MG63 (cell line): ENCODE data around the gene BAHCC1. TPM values are rescaled to one million over a fixed set of nuclear protein-coding genes. Genes with fewer than 3 reads are reported as not detected.
"Not testable (repeated sequence)": the region's sequence is repeated elsewhere in the genome, so short reads cannot be mapped to it uniquely, and the experiment has no call there.

Experiments used
- DNase-seq: peaks from one replicate; pipeline ENCODE4 v3.0.0-alpha.2; 2020
- H3K27me3 ChIP-seq: fragments of 250-450 bp; sonication (Bioruptor Pico); 2 replicates; pipeline ENCODE4 v1.5.1; 2020; ENCODE audit warnings: mild to moderate bottlenecking, moderate library complexity
- H3K36me3 ChIP-seq: fragments of 250-450 bp; sonication (Bioruptor Pico); 2 replicates; pipeline ENCODE4 v1.5.1; 2020; ENCODE audit warnings: mild to moderate bottlenecking, moderate library complexity
- H3K4me3 ChIP-seq: fragments of 250-450 bp; sonication (Bioruptor Pico); 2 replicates; pipeline ENCODE4 v1.5.1; 2020; ENCODE audit warnings: mild to moderate bottlenecking, moderate library complexity
- H3K9me3 ChIP-seq: fragments of 250-450 bp; sonication (Bioruptor Pico); 2 replicates; pipeline ENCODE4 v1.5.1; 2020; ENCODE audit warnings: mild to moderate bottlenecking, moderate library complexity
- total RNA-seq: library from RNA; depleted of rRNA; stranded (reverse); fragments of >200 nt; shearing (Covaris generic); gene quantifications from 2 replicates; pipeline ENCODE4 v1.2.3, GENCODE V29; 2014; ENCODE audit warnings: low replicate concordance; rRNA removed

Gene BAHCC1
- total RNA-seq: 3.6 and 10.4 TPM in 2 replicates

DNA sequence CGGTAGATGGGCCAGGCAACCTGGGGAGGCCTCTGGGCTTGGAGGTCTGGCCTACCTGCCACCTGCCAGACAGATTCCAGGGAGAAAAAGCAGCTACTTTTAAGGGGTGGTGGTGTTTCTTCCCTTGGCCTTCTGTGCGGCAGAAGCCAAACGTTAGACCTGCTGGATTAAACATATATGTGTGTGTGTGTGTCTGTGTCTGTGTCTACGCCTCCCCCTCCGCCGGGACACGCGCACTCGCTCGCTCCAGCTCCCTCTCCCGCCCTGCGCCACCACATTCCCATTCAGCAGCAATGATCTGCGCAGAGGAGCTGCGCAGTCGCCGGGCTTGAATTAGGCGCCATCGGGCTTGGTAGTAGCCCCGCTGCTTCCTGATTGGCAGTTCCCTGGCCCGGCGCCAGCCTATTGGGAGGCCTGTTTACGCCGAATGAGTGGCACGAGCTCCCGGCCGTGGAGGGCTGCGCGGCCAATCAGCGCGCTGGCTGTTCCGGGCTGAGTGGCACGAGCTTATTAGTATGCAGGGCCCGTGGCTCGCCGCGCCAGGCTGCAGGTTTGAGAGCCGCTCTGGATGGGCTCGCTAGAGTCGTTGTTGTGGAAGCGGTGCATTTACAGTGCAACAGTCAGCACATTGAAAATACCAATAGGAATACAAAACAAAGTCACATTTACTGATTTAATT is at the start of gene BAHCC1:
Gene BAHCC1 (plus strand): TSS at position 537 of the 679 bp plus-strand sequence. CDS start 4,283 bp downstream, outside the sequence.
- H3K4me3 ChIP-seq: peak within 1 kb of the TSS; percentile 66
- H3K27me3 ChIP-seq: no peaks in the 10 kb centered on the region
- DNase-seq: peak; percentile 100
- no peaks in the 10 kb centered on the region for H3K9me3 ChIP-seq
- H3K36me3 ChIP-seq: peaks cover 8% of the 10 kb centered on the region

GRCh38 chr17:81346090-81346907 is 49.0 kb upstream of the BAHCC1 start:
- peak overlapping the region; percentile 61 for H3K4me3 ChIP-seq
- no peaks in the 10 kb centered on the region for H3K9me3 ChIP-seq
- no peaks in the 10 kb centered on the region for H3K27me3 ChIP-seq
- DNase-seq: peak; percentile 98
- H3K36me3 ChIP-seq: peaks cover 9% of the 10 kb centered on the region

DNA sequence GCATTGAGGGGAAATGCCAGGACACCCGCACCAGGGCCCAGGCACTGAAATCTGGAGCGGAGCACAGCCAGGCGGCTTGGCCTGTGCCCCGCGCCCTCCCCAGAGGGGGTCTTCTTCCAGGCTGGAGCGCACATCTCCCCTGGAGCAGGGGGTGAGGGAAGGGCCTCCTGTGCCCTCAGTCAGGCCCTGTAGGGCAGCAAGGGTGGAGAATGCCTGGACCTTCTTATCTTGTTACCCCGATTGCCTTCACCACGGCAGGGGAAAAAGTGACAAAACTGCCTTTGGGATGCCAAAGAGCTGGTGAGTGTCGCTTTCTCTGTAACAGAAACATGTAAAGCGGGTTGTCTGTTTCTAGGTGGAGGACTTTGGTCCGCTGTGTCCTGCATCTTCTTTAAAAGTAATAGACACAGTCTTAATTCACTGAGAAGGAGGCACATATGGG is 48.3 kb upstream of the BAHCC1 start:
- peak overlapping the region; percentile 61 for H3K4me3 ChIP-seq
- H3K36me3 ChIP-seq: peaks cover 9% of the 10 kb centered on the region
- H3K27me3 ChIP-seq: no peaks in the 10 kb centered on the region
- DNase-seq: no peak
- no peaks in the 10 kb centered on the region for H3K9me3 ChIP-seq

DNA sequence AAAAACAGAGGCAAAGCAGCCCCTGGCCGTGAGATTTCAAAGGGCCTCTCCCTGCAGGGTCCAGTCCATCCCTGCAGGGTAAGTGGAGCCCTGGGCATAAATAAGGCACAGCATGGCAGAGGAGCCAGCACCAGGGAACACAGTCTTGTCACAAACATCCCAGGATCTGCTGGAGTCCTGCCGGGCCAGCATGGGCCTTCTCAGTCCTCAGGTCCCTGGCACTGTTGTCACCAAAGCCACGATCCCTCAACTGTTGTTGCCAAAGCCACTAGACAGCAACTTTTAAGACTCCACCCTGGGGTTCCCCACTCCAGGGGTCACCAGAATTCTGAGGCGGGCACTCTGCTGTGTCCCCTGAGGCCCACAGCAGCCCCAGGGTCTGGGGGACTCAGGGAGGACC is 47.8 kb upstream of the BAHCC1 start:
- H3K4me3 ChIP-seq: no peak overlapping the region
- no peaks in the 10 kb centered on the region for H3K27me3 ChIP-seq
- no peak for DNase-seq
- H3K9me3 ChIP-seq: no peaks in the 10 kb centered on the region
- peaks cover 9% of the 10 kb centered on the region for H3K36me3 ChIP-seq

- Histone ChIP-seq H3K36me3 (peaks cover 5% of the 10 kb centered on the region), H3K9me3 (no peaks in the 10 kb centered on the region), H3K27me3 (no peaks in the 10 kb centered on the region), H3K4me3 (no peak overlapping the region)
- no peak for DNase-seq
Measured at GRCh38 chr17:81348097-81349055, 46.9 kb upstream of the BAHCC1 start.

- Histone ChIP-seq H3K27me3 (no peaks in the 10 kb centered on the region), H3K36me3 (no peaks in the 10 kb centered on the region; the same call in 1 of the 2 replicates), H3K4me3 (no peak overlapping the region), H3K9me3 (no peaks in the 10 kb centered on the region)
- DNase-seq: no peak
Measured at GRCh38 chr17:81349397-81350319, 45.6 kb upstream of the BAHCC1 start.

- no peak overlapping the region for H3K4me3 ChIP-seq
- H3K9me3 ChIP-seq: no peaks in the 10 kb centered on the region
- no peaks in the 10 kb centered on the region for H3K27me3 ChIP-seq
- no peak for DNase-seq
- H3K36me3 ChIP-seq: no peaks in the 10 kb centered on the region
Measured at GRCh38 chr17:81350320-81350890, 44.9 kb upstream of the BAHCC1 start.

DNA sequence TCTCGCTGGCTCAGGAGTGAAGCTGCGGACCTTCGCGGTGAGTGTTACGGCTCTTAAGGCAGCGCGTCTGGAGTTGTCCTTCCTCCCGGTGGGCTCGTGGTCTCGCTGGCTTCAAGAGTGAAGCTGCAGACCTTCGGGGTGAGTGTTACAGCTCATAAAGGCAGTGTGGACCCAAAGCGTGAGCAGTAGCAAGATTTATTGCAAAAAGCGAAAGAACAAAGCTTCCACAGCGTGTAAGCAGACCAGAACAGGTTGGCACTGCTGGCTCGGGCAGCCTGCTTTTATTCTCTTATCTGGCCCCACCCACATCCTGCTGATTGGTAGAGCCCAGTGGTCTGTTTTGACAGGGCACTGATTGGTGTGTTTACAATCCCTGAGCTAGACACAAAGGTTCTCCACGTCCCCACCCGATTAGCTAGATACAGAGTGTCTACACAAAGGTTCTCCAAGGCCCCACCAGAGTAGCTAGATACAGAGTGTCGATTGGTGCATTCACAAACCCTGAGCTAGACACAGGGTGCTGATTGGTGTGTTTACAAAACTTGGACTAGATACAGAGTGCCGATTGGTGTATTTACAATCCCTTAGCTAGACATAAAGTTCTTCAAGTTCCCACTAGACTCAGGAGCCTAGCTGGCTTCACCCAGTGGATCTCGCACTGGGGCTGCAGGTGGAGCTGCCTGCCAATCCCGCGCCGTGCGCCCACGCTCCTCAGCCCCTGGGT is 43.8 kb upstream of the BAHCC1 start:
- DNase-seq, H3K27me3 ChIP-seq, H3K4me3 ChIP-seq, H3K36me3 ChIP-seq, H3K9me3 ChIP-seq: not testable (repeated sequence)

DNA sequence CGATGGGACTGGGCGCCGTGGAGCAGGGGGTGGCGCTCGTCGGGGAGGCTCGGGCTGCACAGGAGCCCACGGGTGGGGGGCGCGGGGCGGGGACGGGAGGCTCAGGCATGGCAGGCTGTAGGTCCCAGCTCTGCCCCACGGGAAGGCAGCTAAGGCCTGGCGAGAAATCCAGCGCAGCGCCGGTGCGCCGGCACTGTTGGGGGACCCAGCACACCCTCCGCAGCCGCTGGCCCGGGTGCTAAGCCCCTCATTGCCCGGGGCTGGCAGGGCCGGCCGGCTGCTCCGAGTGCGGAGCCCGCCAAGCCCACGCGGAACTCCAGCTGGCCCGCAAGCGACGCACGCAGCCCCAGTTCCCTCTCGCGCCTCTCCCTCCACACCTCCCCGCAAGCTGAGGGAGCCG is 43.2 kb upstream of the BAHCC1 start:
- H3K36me3 ChIP-seq, DNase-seq, H3K4me3 ChIP-seq, H3K27me3 ChIP-seq, H3K9me3 ChIP-seq: not testable (repeated sequence)

GRCh38 chr17:81354252-81354953 is 40.9 kb upstream of the BAHCC1 start:
- Histone ChIP-seq H3K36me3 (no peaks in the 10 kb centered on the region), H3K27me3 (no peaks in the 10 kb centered on the region), H3K4me3 (no peak overlapping the region), H3K9me3 (no peaks in the 10 kb centered on the region)
- no peak for DNase-seq

GRCh38 chr17:81354954-81355347 is 40.3 kb upstream of the BAHCC1 start:
- Histone ChIP-seq H3K36me3 (no peaks in the 10 kb centered on the region), H3K4me3 (no peak overlapping the region), H3K9me3 (no peaks in the 10 kb centered on the region), H3K27me3 (no peaks in the 10 kb centered on the region)
- no peak for DNase-seq

DNA sequence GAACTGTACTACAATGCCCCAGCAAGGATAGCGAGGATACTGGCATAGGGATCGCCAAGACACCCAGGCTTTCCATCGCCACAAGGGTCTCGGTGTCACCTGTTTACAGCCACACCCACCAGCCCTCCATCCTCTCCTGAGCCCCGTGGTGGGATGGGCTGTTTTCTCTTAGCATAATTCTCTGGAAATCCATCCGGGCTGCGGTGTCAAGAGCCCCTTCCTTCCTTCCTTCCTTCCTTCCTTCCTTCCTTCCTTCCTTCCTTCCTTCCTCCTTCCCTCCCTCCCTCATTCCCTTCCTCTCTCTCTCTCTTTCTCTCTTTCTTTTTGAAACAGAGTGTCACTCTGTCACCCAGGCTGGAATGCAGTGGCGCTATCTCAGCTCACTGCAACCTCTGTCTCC is 36.0 kb upstream of the BAHCC1 start:
- H3K36me3 ChIP-seq: no peaks in the 10 kb centered on the region
- no peak for DNase-seq
- no peaks in the 10 kb centered on the region for H3K9me3 ChIP-seq
- H3K27me3 ChIP-seq: no peaks in the 10 kb centered on the region
- H3K4me3 ChIP-seq: no peak overlapping the region

- not testable (repeated sequence) for H3K36me3 ChIP-seq, H3K27me3 ChIP-seq, H3K4me3 ChIP-seq, DNase-seq, H3K9me3 ChIP-seq
Measured at GRCh38 chr17:81362001-81362400, 33.3 kb upstream of the BAHCC1 start.

GRCh38 chr17:81364278-81365147 is 30.7 kb upstream of the BAHCC1 start:
- Histone ChIP-seq H3K4me3 (no peak overlapping the region), H3K27me3 (no peaks in the 10 kb centered on the region), H3K36me3 (no peaks in the 10 kb centered on the region), H3K9me3 (no peaks in the 10 kb centered on the region)
- DNase-seq: no peak
